Kidney epithelial cell (primary cell): ENCODE results near the gene IRX2. TPM values are rescaled to one million over a fixed set of nuclear protein-coding genes. Genes with fewer than 3 reads are reported as not detected.

Experiments
- DNase-seq: peaks from one replicate; pipeline ENCODE4 v3.0.0-alpha.2; 2010; ENCODE audit warnings: low read depth
- H3K27me3 ChIP-seq: 2 replicates; pipeline ENCODE4 v1.6.0; 2011; ENCODE audit warnings: low read length; ENCODE audit not compliant: control insufficient read depth, insufficient read depth
- H3K36me3 ChIP-seq: 2 replicates; pipeline ENCODE4 v1.5.1; 2011; ENCODE audit warnings: low read length; ENCODE audit not compliant: control insufficient read depth, insufficient read depth
- H3K4me3 ChIP-seq: 2 replicates; pipeline ENCODE4 v1.5.1; 2011; ENCODE audit warnings: low read depth, mild to moderate bottlenecking, control low read depth, low read length
- total RNA-seq: library from RNA; depleted of rRNA; stranded (reverse); fragments of >200 nt; gene quantifications from 2 replicates; pipeline ENCODE4 v1.2.3, GENCODE V29; 2015
- TF ChIP-seq, protein P1 (sequence below): IDR thresholded peaks from 2 replicates; pipeline ENCODE4 v1.5.1; 2011; ENCODE audit warnings: mild to moderate bottlenecking, moderate library complexity, low read length, control low read depth, inconsistent platforms; ENCODE audit not compliant: insufficient read depth, poor library complexity, severe bottlenecking

IRX2 gene
- total RNA-seq, 1 donor from 2014 or later, result 2.8 TPM

DNA sequence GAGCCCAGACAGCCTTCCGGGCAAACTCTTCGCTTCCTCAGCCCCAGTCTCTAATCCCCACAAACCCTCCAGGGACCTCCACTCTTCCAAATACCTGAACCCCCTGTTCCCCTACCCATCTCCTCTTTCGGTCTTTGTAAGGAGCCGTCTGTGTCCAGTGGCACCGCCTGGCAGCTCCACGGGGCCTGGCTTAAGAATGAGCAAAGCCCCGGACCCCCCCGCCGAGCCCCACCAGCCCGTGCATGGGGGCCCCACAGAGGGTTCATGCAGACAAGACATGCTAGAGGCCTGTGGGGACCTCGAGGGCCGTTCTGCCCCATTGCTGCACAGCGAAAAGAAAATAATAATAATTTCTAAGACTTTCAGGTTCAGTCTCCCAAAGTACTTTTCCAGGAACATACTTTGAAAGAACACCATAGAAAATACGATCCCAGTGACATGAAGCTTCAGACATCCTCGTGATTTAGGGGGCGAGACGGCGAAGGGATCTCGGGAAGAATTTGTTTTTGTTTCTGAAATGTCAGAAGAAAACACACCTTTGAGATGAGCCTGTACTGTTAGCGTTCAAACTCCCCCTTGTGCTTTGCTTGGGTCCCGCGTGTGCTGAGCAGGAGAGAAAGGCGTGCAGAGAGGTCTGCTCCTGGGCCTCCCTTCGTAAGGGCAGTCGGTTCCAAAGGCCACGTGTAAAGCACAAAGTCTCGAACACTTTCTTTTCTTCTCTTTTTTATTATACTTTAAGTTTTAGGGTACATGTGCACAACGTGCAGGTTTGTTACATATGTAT is 49.2 kb downstream of the IRX2 start:
- no peaks in the 10 kb centered on the region for H3K36me3 ChIP-seq
- DNase-seq, result no peak
- TF ChIP-seq, protein P1, sequence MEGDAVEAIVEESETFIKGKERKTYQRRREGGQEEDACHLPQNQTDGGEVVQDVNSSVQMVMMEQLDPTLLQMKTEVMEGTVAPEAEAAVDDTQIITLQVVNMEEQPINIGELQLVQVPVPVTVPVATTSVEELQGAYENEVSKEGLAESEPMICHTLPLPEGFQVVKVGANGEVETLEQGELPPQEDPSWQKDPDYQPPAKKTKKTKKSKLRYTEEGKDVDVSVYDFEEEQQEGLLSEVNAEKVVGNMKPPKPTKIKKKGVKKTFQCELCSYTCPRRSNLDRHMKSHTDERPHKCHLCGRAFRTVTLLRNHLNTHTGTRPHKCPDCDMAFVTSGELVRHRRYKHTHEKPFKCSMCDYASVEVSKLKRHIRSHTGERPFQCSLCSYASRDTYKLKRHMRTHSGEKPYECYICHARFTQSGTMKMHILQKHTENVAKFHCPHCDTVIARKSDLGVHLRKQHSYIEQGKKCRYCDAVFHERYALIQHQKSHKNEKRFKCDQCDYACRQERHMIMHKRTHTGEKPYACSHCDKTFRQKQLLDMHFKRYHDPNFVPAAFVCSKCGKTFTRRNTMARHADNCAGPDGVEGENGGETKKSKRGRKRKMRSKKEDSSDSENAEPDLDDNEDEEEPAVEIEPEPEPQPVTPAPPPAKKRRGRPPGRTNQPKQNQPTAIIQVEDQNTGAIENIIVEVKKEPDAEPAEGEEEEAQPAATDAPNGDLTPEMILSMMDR, result no peak
- no peak overlapping the region for H3K4me3 ChIP-seq
- no peaks in the 10 kb centered on the region for H3K27me3 ChIP-seq

DNA sequence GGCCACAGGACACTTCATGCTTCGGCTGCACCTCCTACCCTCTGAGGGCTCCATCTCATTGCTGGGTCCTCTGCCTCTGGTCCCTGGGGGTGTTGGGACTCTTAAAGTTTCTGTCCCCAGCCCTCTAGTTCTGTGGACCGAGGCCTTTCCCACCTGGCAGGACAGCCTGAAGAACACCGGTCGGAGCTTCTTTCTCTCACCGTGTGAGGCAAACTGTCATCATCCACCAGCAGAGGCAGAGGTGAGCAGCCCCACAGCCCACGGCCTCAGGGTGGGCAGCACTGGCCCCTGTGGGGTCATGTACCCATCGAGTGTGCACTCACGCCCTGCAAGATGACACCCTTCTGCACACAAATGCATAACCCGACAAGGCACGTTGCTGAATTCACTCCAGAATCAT is 49.9 kb downstream of the IRX2 start:
- no peak for DNase-seq
- H3K27me3 ChIP-seq, result no peaks in the 10 kb centered on the region
- H3K36me3 ChIP-seq, result no peaks in the 10 kb centered on the region
- TF ChIP-seq, protein P1, result no peak
- no peak overlapping the region for H3K4me3 ChIP-seq

DNA sequence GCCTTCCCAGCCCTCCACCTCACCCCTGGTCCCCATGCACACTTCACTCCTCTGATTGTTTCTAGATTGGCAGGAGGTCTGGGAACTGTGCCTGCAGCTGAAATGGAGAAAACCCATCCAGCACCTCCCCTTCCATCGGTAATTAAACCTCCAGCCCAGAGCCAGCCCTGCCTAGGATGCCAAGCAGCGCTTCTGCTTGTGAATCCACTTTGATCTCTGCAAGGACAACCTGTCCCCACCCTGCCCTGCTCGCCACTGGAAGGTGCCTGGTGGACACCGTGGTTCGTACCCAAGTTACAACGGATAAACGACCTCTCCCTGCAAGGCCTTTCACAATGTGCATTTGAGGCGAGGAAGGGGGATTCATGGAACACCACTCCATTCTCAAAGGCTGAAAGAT is 50.6 kb downstream of the IRX2 start:
- TF ChIP-seq, protein P1, result no peak
- Histone ChIP-seq H3K36me3 (no peaks in the 10 kb centered on the region), H3K27me3 (no peaks in the 10 kb centered on the region), H3K4me3 (no peak overlapping the region)
- no peak for DNase-seq

DNA sequence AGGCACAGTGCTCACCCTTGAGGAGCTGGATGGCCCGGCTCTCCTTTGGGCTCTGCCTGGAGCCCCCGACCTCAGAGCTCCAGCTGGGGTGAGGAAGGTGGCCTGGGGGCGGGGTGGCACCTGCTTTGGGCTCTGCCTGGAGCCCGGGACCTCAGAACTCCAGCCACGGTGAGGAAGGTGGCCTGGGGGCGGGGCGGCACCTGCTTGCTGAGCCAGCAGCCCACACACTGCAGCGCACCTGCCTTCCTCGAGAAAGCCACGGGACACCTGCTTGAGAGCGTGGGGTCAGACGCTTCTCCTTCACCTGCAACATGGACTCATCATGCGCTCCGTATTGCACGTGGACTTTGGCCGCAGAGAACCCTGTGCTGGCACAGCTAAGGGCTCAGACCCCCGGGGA is 51.8 kb downstream of the IRX2 start:
- Histone ChIP-seq H3K36me3 (no peaks in the 10 kb centered on the region), H3K27me3 (no peaks in the 10 kb centered on the region), H3K4me3 (no peak overlapping the region)
- no peak for DNase-seq
- TF ChIP-seq, protein P1, result no peak

DNA sequence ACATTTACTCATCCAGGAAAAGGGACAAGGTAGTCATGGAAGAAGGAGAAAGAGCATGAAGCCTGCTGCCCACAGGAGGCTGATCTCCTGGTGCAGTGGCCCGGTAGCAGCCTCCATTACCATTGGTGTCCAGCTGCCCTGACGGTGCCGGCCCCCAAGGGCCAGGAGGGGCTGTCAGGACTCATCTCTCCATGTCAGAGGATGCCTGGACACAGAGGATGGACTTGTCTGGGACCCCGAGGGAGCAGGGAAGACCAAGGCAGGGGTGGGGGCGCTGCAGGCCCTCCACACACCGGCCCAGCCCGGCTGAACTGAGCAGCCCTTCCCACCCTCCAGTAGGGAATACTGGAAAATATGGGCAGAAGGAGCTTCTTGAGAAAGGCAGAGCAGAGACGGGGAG is 52.2 kb downstream of the IRX2 start:
- DNase-seq, result no peak
- TF ChIP-seq, protein P1, result no peak

DNA sequence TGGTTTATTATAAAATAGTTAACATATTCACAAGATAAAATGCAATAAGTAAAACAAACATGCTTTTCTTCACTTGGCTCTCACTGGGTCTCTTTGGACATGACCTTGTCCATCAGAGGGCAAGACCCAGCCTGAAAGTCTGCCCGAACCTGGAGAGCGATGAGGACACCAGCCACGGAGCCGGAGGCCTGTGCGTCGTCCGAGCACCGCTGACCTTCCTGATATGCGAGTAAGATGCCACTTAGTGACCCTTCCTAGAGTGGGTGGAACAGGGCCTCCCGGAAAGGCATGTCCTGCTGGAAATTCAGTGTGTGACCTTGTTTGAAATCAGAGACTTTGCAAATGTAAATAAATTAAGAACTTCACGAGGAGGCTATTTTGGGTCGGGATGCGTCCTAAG is 52.9 kb downstream of the IRX2 start:
- H3K27me3 ChIP-seq, result no peaks in the 10 kb centered on the region
- no peak for DNase-seq
- no peak overlapping the region for H3K4me3 ChIP-seq
- H3K36me3 ChIP-seq, result no peaks in the 10 kb centered on the region
- TF ChIP-seq, protein P1, result no peak

More for the DNA sequence above, 52.2 kb downstream of the IRX2 start:
- Histone ChIP-seq H3K27me3 (no peaks in the 10 kb centered on the region), H3K4me3 (no peak overlapping the region), H3K36me3 (no peaks in the 10 kb centered on the region)
